OCI-LY7 (cell line): ENCODE data around the gene ABHD15. TPM values are rescaled to one million over a fixed set of nuclear protein-coding genes. Genes with fewer than 3 reads are reported as not detected.

Experiments used
- BruUV-seq: library from RNA; stranded (reverse); fragments of 400-500 nt; replicated peaks from 2 replicates; lab custom pipeline; 2021; lab: Mats Ljungman, UMichigan
- CTCF ChIA-PET: fragments of 300-600 bp; sonication (Branson Sonifier 250); formaldehyde crosslinking; loops from one replicate; lab custom pipeline; 2022; ENCODE audit warnings: antibody characterized with exemption; ENCODE audit not compliant: unreplicated experiment; lab: Charles Lee
- POLR2A ChIA-PET: fragments of 300-600 bp; sonication (Branson Sonifier 250); formaldehyde crosslinking; loops from one replicate; lab custom pipeline; 2022; ENCODE audit warnings: antibody characterized with exemption; lab: Charles Lee
- DNase-seq: peaks from one replicate; pipeline ENCODE4 v3.0.0-alpha.2; 2015; ENCODE audit warnings: low spot score
- H2AFZ ChIP-seq: fragments of 200-600 bp; sonication (generic), shearing (Covaris generic); 2 replicates; pipeline ENCODE4 v1.6.1; 2014; ENCODE audit warnings: mild to moderate bottlenecking, antibody characterized with exemption, low read length, moderate library complexity
- H3K27ac ChIP-seq: fragments of 200-600 bp; sonication (generic); 2 replicates; pipeline ENCODE4 v1.5.1; 2014; ENCODE audit warnings: mixed run types, low read depth, mild to moderate bottlenecking, moderate library complexity, low read length, inconsistent platforms; ENCODE audit not compliant: poor library complexity, severe bottlenecking
- H3K36me3 ChIP-seq: fragments of 200-600 bp; sonication (generic); 2 replicates; pipeline ENCODE4 v1.6.1; 2014; ENCODE audit warnings: mild to moderate bottlenecking, antibody characterized with exemption, low read length, moderate library complexity, mixed read lengths; ENCODE audit not compliant: insufficient read depth
- H3K4me1 ChIP-seq: fragments of 200-600 bp; sonication (generic); 2 replicates; pipeline ENCODE4 v1.5.1; 2014; ENCODE audit warnings: mild to moderate bottlenecking, low read length; ENCODE audit not compliant: insufficient read depth, poor library complexity, severe bottlenecking
- H3K4me2 ChIP-seq: fragments of 200-600 bp; sonication (generic); 2 replicates; pipeline ENCODE4 v1.6.1; 2014; ENCODE audit warnings: mild to moderate bottlenecking, low read length
- H3K4me3 ChIP-seq: fragments of 200-600 bp; sonication (generic); 2 replicates; pipeline ENCODE4 v1.5.1; 2014; ENCODE audit warnings: mild to moderate bottlenecking, low read depth, low read length; ENCODE audit not compliant: poor library complexity, severe bottlenecking
- H3K79me2 ChIP-seq: fragments of 200-600 bp; sonication (generic); 2 replicates; pipeline ENCODE4 v1.6.1; 2016; ENCODE audit warnings: low read depth, mild to moderate bottlenecking, low read length, moderate library complexity, mixed read lengths; ENCODE audit not compliant: insufficient read depth
- H3K9me2 ChIP-seq: fragments of 200-600 bp; sonication (generic); 2 replicates; pipeline ENCODE4 v1.6.1; 2016; ENCODE audit warnings: mild to moderate bottlenecking, low read length, mixed read lengths; ENCODE audit not compliant: insufficient read depth
- H3K9me3 ChIP-seq: fragments of 200-600 bp; sonication (generic); 2 replicates; pipeline ENCODE4 v1.6.1; 2014; ENCODE audit warnings: mild to moderate bottlenecking, mixed run types, low read length, mixed read lengths
- H4K20me1 ChIP-seq: fragments of 200-600 bp; sonication (generic); 2 replicates; pipeline ENCODE4 v1.6.1; 2014; ENCODE audit warnings: mild to moderate bottlenecking, antibody characterized with exemption, low read length, moderate library complexity, mixed read lengths; ENCODE audit not compliant: insufficient read depth
- EZH2phosphoT487 ChIP-seq: fragments of 200-600 bp; sonication (generic); IDR thresholded peaks from 2 replicates; pipeline ENCODE4 v1.6.1; 2018; ENCODE audit warnings: low read depth, borderline replicate concordance, mild to moderate bottlenecking, mixed run types, antibody characterized with exemption, low read length, moderate library complexity, mixed read lengths
- intact Hi-C: fragments of 100-400 bp; cut with micrococcal nuclease; formaldehyde crosslinking; loops from one replicate; pipeline ENCODE4 v1.10.0; 2022; ENCODE audit not compliant: unreplicated experiment
- total RNA-seq, 2 experiments: library from RNA; depleted of rRNA in 1 of 2; stranded (reverse); fragments of >200 nt in 1 of 2; shearing (Covaris generic) in 1 of 2; gene quantifications; 2 replicates each; pipeline ENCODE4 v1.2.3, GENCODE V29; 2014 to 2022
- TF ChIP-seq, protein P1 (sequence below): fragments of 200-600 bp; sonication (generic); conservative IDR thresholded peaks from 2 replicates; pipeline ENCODE4 v1.5.1; 2014; ENCODE audit warnings: mild to moderate bottlenecking, antibody characterized with exemption, low read length, moderate library complexity, mixed read lengths

ABHD15 gene
- total RNA-seq, 2 experiments from 2014 or later, result 8.5 to 15.3 TPM

GRCh38 chr17:29589524-29590410 lies 22.9 kb upstream of the ABHD15 start, which contains the start of gene GIT1:
GIT1 (minus strand) TSS chr17:29589648; CDS start chr17:29589378, 270 bp downstream.
- Histone ChIP-seq H3K9me3 (no peaks in the 10 kb centered on the region), H3K36me3 (no peaks in the 10 kb centered on the region), H3K79me2 (peaks cover 44% of the 10 kb centered on the region), H3K4me3 (peak within 1 kb of the TSS; percentile 79), H3K9me2 (no peaks in the 10 kb centered on the region), H2AFZ (peak within 1 kb of the TSS; percentile 87), H3K4me2 (peak within 1 kb of the TSS; percentile 99), H3K4me1 (peaks cover 68% of the 10 kb centered on the region), H4K20me1 (peaks cover 12% of the 10 kb centered on the region; the same call in 1 of the 2 replicates), H3K27ac (peak within 1 kb of the TSS; percentile 61)
- POLR2A ChIA-PET, result no interaction called here
- DNase-seq, result peak; percentile 92
- intact Hi-C loops, result loop anchor here (1.0 kb wide), 2 partner anchors 21 to 295 kb away; partner anchors contain the start of genes NUFIP2 and TP53I13
- CTCF ChIA-PET, result interaction anchor here (0.9 kb wide), 1 partner anchor 11 kb away, joined by 3 read pairs; no protein-coding TSS in a partner anchor
- no peak for TF ChIP-seq EZH2phosphoT487
- TF ChIP-seq, protein P1, sequence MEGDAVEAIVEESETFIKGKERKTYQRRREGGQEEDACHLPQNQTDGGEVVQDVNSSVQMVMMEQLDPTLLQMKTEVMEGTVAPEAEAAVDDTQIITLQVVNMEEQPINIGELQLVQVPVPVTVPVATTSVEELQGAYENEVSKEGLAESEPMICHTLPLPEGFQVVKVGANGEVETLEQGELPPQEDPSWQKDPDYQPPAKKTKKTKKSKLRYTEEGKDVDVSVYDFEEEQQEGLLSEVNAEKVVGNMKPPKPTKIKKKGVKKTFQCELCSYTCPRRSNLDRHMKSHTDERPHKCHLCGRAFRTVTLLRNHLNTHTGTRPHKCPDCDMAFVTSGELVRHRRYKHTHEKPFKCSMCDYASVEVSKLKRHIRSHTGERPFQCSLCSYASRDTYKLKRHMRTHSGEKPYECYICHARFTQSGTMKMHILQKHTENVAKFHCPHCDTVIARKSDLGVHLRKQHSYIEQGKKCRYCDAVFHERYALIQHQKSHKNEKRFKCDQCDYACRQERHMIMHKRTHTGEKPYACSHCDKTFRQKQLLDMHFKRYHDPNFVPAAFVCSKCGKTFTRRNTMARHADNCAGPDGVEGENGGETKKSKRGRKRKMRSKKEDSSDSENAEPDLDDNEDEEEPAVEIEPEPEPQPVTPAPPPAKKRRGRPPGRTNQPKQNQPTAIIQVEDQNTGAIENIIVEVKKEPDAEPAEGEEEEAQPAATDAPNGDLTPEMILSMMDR, result 0 out of 2 replicates have a peak, but pooled peaks have one; percentile 4
- BruUV-seq, result no TSS peak

- peak; percentile 61 for DNase-seq
- H3K4me3 ChIP-seq, result peak overlapping the region; percentile 77
- intact Hi-C loops, result no loop called here
- BruUV-seq, result no TSS peak
- no peak for TF ChIP-seq EZH2phosphoT487
- TF ChIP-seq, protein P1, result no peak
- H3K9me2 ChIP-seq, result no peaks in the 10 kb centered on the region
- no peak overlapping the region for H2AFZ ChIP-seq
- POLR2A ChIA-PET, result interaction anchor here (0.5 to 1.5 kb wide), 3 partner anchors 10 to 1375 kb away, joined by 3 to 4 read pairs (median 3); no protein-coding TSS in a partner anchor
- peaks cover 71% of the 10 kb centered on the region for H3K4me1 ChIP-seq
- no peaks in the 10 kb centered on the region for H3K9me3 ChIP-seq
- peak overlapping the region; percentile 93 for H3K4me2 ChIP-seq
- peak overlapping the region; percentile 13 for H3K27ac ChIP-seq
- CTCF ChIA-PET, result interaction anchor here (0.9 to 1.3 kb wide), 2 partner anchors 10 to 28 kb away, joined by 3 read pairs; no protein-coding TSS in a partner anchor
- peaks cover 5% of the 10 kb centered on the region; the same call in 1 of the 2 replicates for H4K20me1 ChIP-seq
- H3K36me3 ChIP-seq, result no peaks in the 10 kb centered on the region
- peaks cover 46% of the 10 kb centered on the region for H3K79me2 ChIP-seq
These were observed 21.9 kb upstream of the ABHD15 start for GRCh38 chr17:29588562-29589411.
